GM12874 (cell line): ENCODE data around the gene SYNGR3.

Source experiments
- CTCF ChIP-seq: IDR thresholded peaks from 2 replicates; pipeline ENCODE4 v1.5.1; 2011; ENCODE audit warnings: low read depth, mild to moderate bottlenecking, control low read depth, low read length, moderate library complexity; ENCODE audit not compliant: insufficient read depth

SYNGR3 gene

GRCh38 chr16:2042986-2043666 is 53.4 kb downstream of the SYNGR3 start:
- no peak for TF ChIP-seq CTCF
